GM12801 (cell line): ENCODE measurements around the gene SCGB1C1.

Experiments used
- CTCF ChIP-seq: IDR thresholded peaks from one replicate; pipeline ENCODE4 v1.5.1; 2011; ENCODE audit warnings: control low read depth; ENCODE audit not compliant: insufficient read length; ENCODE audit errors: extremely low read depth

Gene SCGB1C1

GRCh38 chr11:200224-201003 is 7.5 kb downstream of the SCGB1C1 start:
- no peak for TF ChIP-seq CTCF

- no peak for TF ChIP-seq CTCF
Observed at GRCh38 chr11:201966-202365, 9.1 kb downstream of the SCGB1C1 start.

- no peak for TF ChIP-seq CTCF
Observed at GRCh38 chr11:202490-202889, 9.6 kb downstream of the SCGB1C1 start.

- TF ChIP-seq CTCF, result no peak
Observed at GRCh38 chr11:203056-203944, 10.4 kb downstream of the SCGB1C1 start.

- no peak for TF ChIP-seq CTCF
Observed at GRCh38 chr11:203945-204586, 11.2 kb downstream of the SCGB1C1 start.

- no peak for TF ChIP-seq CTCF
Observed at GRCh38 chr11:204587-205109, 11.8 kb downstream of the SCGB1C1 start.
